Stimulated activated CD4-positive, alpha-beta T cell treated with anti-CD3 and anti-CD28 coated beads, TNF-alpha, amount 100 ng/mL, for 1 hour (primary cell): Measurements from ENCODE around the gene CPSF3.

Experiments used
- DNase-seq, 3 donors: peaks; one replicate each; pipeline ENCODE4 v3.0.0-alpha.2; 2020; ENCODE audit warnings: low read depth in 3 of 3, low spot score in 1 of 3

Gene CPSF3

DNA sequence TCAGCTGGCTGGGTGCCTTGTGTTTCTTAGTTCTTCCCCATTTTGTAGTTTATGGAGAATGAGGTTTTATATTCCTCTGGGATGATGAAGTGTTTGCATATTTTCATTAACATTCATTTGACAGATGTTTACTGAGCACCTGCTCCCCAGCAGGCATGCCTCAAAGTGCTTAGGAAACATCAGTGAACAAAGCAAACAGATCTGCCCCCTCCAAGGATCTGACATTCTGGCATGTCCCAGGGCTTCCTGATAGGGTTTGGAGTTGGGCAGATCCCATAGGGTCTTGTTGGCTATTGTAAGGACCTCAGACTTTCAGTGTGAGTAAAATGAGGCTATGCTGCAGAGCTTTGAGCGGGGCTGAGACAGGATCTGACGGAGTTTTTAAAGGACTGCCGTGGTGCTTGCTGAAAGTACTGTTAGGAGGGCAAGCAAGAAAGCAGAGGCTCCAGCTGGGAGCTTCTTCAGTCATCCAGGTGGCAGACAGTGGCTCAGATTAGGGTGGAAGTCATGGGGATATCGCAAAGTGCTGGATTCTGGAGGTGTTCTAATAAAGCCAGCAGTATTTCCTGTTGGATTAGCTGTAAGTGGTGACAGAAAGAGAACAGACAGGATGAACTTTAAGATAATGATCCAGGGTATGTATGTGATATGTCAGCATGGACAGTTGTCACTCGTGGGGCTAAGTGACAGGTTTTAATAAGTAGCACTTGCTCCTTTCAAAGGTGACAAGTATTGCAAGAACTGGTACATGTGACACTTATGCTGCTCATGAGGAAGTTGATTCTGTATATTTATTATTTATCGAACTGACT, 39.6 kb downstream of the CPSF3 start:
- DNase-seq: no peak

DNA sequence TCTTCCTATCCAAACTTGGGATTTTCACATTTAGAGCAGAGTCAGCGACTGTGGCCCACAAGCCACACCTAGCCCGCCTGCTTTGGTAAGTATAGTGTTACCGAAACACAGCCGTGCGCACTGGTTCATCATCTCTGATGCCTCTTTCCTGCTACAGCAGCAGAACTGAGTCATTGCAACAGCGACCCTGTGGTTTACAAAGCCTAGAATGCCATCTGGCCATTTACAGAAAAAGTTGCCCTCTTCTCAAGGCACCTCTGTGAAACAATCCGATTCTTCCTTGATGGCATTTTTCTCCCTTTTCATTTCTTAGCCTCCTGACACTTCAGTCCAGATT, 40.2 kb downstream of the CPSF3 start:
- DNase-seq: no peak

DNA sequence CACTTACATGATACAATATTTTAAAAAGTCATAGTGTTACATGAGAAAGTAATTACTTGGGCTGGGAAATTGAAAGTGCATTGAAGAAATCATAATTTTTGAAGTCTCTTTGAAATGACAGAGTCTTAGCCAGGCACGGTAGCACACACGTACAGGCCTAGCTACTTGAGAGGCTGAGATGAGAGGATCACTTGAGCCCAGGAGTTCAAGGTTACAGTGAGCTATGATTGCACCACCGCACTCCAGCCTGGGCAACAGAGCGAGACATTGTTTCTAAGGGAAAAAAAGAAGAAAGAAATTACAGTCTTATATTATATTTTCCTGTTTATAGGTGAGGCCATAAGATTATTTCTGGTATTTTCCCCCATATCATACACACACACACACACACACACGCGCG, 41.7 kb downstream of the CPSF3 start:
- no peak for DNase-seq

DNA sequence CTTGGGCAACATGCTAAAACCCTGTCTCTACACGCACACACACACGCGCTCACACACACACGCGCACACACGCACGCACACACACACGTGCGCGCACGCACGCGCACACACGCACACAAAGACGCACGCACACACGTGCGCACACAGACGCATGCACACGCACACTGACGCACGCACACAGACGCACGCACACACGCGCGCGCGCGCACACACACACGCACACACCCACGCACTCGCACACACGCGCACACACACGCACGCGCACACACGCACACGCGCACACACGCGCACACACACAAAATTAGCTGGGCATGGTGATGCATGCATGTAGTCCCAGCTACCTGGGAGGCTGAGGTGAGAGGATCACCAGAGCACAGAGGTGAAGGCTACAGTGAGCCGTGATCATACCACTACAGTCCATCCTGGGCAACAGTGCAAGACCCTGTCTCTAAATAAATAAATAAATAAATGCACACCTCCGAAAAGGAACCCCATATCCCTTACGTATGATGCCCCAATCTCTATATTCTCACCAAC, 42.8 kb downstream of the CPSF3 start:
- no peak for DNase-seq

DNA sequence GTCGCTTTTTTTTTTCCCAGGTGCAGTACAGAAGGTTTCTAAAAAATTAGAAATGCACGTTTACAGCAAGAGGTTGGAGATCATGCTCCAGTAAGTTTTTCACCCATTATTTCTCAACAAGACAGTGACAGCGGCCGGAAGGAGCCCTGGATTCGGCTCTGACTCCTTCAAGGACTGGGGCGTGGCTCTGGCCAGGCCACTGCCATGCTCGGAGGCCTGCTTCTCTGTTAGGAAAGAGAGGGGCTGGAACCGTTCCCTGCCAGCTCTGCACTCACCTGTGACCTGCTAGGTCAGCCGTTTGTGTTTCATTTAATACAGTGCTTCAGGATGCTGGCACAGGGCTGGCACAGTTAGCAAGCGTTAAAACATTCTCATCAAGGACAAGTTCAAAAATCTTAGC, 44.2 kb downstream of the CPSF3 start:
- DNase-seq: no peak

DNA sequence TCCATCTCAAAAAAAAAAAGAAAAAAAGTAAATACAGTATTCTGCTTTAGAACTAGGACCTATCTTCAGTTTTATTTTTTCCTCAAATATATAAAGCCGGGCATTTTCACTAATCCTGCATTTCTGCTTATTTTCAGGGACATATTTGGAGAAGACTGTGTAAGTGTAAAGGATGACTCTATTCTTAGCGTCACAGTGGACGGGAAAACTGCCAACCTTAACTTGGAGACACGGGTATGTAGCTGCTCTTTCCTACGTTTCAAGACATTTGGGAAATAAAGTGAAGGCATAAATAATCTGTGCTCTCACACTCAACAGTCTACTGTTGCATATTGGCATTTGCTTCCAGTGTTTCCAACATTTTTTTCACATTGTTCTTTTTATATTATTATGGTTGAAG, 47.8 kb downstream of the CPSF3 start:
- DNase-seq: no peak

DNA sequence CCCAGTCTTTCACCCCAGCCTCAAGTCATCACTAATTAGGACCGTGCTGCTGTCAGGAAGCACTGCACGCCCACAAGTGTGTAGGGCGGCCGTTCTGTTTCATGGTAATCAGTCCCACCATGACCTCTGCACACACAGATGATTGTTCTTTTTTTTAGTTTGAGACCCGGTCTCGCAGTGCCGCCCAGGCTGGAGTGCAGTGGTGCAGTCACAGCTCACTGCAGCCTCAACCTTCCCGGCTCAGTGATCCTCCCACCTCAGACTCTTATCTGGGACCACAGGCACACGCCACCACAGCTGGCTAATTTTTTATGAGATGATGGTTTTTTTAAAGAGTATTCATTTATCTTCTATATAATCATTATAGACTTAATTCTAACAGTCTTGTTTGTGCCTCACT, 49.1 kb downstream of the CPSF3 start:
- no peak for DNase-seq

DNA sequence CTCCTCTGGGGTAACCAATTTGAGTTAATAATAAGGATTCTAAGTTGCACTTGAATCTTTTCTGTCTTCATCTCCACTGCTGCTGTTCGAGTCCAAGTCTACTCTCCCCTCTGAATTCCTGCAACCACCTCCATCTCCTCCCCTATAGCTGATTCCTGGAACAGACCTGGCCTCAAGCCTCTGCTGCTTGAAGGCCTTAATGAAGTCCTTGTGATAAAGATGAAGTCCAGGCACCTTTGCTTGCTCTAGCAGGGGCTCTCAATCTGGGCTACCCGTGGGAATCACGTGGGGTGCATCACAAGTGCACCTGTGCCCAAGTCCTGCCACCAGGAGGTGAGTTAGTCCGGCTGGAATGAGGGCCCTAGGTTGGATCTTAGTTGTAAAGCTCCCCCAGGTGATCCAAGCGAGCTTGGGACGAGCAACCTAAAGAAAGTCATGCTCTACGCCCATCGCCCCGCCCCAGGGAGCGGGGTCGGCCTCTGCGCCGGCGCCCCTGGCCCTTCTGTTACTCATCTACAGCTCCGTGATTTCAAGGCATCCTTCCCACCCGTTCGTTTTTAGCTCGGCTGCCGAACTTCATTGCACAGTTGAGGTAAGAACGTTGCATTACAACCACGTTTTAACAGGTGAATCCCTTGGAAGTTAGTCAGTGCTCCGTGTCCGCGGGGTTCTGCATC, 50.0 kb downstream of the CPSF3 start:
- DNase-seq: no peak

DNA sequence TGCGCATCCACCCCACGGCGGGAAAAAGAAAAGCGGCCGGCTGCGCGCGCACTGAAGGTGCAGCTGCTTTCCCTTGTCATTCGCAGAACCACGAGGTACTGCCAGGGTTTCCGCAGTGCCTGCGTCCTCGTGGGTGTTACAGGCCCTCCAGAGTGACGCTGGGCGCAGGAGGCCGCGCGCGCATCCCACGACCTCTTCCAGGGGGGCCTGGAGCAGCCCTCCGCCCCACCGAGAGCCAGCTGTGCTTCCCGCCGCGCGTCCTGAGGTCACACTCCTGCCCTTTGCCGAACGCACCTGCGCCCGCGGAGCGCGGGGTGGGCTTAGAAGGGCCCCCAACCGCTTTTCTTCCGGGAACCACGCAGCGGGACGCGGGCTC, 50.5 kb downstream of the CPSF3 start:
- peak; percentile 27 to 37 (median 30) for DNase-seq

DNA sequence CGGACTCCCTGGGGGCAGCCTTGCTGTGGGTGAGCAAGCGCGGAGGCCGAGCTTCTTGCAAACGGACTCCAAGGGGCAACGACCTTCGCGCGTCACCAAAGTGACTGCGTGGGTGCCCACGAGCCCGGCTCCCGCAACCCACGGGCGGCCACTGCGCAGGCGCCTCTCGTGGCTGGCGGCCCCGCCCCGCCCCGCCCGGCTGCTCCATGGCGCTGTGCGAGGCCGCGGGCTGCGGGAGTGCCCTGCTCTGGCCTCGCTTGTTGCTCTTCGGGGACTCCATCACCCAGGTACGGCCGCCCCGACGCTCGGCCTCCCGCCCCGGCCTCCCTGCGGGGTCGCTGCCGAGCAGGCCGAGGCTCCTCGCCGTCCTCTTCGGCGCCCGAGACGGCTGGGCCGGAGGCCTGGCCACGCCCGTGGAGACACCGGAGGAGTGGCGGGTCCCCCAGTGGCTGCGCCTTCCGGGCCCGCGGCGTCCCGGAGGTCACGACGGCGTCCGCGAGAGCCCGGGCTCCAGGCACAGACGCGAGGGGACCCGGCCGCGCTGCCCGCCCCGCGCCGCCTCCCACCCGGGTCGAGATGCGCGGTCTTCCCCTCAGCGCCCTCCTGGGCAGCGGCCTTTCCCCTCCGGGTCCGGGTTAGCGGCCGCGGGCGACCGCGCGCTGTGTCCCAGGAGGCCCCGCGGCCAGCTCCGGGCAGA, 51.1 kb downstream of the CPSF3 start, which contains the start of gene IAH1:
IAH1 (plus strand) TSS at position 191 of the 697 bp plus-strand sequence; CDS start at position 207, 16 bp downstream.
- peak; percentile 44 to 63 (median 62) for DNase-seq

DNA sequence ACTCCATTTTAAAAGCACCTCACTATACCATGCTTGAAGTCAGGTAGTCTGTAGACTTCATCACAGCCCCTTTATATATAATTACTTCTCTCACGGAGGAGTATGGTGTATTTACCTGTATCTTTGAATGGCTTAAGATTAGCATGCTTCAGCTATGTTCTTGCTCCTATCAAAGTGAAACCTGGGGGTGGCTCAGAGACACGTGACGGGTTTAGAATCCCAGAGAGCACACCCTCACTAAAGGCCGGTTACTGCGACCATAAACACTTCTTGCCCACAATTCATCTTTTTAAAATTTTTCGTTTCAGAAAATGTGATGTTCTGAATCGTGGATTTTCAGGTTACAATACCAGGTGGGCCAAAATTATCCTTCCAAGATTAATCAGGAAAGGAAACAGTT, 54.5 kb downstream of the CPSF3 start:
- DNase-seq: no peak

DNA sequence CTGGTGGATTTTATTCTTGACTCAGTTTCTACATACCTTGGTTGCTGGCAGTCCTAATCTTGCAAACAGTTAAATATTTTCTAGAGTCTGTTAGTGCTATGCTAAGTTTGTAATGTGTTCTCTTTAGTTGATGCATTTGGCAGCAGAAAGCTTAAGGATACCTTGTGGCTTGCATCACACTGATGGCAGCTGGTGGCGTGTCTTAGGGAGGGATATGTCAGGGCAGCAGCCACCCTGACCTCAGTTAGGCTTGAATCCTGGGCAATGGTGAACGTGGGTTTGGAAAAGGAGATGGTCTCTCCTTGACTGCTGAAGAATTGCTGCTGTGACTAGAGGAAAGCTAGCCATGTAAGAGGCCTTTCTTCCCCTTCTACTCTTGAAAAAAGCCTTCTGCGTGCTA, 55.1 kb downstream of the CPSF3 start:
- DNase-seq: no peak

DNA sequence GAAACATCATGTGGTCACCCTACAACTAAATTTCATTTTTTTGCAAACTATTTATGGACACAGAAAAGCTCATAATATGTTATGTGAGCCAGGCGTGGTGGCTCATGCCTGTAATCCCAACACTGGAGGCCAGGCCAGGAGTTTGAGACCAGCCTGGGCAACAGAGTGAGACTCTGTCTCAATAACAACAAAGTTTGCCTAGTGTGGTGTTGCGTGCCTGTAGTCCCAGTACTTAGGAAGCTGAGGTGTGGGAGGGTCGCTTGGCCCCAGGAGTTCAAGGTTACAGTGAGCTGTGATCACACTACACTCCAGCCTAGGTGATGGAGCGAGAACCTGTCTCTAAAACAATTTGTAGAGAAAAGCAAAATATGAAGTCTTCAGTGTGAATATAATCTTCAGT, 56.7 kb downstream of the CPSF3 start:
- DNase-seq: no peak

DNA sequence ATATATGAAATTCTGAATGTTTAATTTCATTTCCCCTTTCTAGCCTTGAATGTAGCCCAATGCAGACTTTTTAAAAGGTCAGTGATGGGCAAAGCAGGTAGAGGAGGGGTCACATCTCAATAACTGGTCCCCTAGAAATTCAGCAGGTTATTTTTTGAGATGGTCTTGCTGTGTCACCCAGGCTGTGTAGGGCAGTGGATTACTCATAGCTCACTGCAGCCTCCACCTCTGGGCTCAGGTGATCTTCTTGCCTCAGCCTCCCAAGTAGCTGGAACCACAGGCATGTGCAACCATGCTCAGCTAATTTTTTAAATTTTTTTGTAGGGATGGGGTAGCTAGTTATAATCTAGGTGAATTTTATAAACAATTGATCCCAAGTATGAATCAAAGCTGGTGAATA, 59.7 kb downstream of the CPSF3 start:
- DNase-seq: no peak

DNA sequence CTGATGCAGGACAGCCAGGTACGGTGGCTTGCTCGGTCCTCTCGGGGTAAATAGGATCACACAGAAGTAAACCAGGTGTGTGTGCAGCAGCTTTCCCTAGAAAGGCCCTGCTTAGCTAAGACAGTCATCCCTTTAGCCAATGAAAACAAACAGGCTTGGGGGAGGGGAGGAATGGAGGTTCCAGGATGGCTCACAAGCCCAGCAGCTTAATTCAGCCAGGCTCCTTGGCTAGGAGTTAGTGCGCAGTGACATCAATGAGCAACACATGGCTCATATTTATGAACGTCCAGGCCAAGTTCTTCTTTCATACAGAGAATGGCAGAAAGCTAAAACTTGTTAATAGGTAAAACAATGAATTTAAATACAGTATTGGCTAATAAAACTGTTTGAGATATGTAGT, 61.1 kb downstream of the CPSF3 start:
- DNase-seq: no peak

DNA sequence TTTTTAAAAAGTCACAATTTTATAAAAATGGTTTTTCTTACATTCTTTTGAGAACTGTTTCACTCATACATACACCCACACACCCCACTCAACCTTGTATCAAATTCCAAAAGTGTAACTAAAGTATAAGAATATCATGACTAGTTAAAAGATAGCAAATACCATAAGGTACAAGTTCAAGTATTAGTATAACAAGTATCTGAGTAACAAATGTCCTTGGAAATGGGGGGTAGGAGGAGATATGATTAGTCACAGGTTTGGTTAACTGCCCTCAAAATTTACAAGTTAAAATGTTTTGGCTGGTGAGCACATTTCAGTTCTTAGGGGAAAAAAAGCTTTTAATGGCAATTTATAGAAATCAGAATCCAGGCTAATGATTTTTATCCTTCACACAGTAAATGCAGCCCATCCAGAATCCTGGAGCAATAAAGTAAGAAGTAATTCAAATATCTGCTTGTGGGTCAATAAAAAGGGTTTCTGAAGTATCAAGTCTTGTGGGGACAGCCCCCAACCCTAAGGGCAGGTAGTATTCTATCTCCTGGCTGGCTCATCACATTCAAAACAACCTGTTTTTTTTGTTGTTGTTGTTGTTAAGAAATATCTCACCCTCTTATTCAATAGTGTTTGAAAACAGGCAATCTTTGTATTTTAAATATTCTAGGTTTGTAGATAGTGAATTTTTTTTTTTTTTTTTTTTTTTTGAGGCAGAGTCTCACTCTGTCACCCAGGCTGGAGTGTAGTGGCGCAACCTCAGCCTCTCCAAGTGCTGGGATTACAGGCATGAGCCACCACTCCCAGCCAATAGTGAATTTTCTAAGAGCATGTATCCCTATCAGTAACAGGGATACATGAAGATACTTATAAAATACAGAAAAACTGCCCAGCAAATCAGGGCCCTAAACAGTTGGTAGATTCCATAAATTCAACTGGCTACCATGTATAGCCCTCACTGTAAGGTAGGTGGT, 65.4 kb downstream of the CPSF3 start:
- DNase-seq: no peak

DNA sequence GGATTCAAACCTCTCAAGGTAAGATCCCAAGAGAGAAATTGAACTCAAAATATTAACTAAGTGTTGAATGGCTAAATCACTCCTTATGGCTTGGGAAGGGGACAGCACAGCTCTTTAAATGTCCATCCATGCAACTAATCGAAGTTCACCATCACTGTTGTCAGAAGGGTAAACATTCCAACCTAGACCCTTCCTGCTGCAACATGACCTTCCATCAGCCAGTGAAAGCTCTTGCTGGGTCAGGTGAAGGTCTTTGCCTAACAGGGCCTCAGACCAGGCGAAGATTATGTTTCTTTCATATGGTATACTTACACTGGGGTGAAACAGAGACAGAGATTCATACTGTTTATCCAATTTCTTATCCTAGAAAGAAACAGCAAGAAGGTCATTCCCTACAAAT, 67.3 kb downstream of the CPSF3 start:
- no peak for DNase-seq

DNA sequence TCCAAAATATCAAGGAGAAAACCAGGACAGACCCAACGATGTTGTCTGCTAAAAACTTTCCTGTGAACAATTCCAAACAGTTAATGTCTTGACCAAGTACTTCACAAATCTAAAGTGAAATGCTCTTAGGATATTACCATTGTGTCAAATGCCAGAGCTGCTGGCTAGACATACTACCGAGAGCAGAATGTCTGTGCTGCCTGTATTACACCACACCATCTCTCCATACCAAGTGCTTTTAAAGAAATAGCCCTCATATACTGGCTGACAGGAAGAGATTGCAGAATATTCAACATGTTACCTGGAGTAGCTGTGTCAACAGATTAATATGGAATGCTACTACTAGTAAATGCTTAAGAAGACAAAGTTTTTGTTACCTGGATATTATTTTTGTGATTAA, 69.5 kb downstream of the CPSF3 start:
- no peak for DNase-seq

DNA sequence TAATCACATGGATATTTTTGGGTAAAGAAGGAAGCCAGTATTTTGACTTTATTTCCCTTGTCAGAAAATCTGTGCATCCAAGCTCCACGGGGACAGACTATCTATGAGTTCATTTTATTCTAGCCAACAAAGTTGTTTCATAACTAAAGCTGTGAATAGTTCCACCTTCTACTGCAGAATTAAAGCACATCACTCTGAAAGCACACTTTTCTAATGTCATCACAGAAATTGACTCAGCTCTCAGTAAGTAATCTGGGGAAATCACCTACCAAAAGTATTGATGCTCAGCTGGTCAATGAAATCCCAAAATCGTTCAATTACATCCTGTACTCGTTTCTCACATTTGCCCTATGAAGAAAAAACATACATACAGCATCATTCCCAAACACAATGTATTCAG, 70.0 kb downstream of the CPSF3 start:
- no peak for DNase-seq

DNA sequence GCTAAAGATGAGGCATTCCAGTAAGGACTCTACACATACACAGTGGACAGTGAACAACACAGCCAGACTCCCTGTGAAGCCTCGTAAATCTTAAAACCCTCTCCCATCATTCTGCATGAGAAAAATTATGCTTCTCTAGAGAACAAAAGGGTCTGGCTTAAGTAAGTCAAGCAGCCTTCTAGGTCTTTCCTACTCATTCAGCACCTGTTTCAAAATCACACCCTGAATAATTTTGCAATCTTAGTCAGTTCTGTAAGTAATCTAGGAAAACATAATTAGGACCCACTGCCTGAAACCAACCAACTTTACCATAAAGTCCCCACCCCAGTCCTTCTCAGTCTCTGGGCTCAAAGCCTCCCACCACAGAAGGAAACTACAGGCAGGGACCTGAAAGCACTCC, 70.6 kb downstream of the CPSF3 start:
- no peak for DNase-seq

DNA sequence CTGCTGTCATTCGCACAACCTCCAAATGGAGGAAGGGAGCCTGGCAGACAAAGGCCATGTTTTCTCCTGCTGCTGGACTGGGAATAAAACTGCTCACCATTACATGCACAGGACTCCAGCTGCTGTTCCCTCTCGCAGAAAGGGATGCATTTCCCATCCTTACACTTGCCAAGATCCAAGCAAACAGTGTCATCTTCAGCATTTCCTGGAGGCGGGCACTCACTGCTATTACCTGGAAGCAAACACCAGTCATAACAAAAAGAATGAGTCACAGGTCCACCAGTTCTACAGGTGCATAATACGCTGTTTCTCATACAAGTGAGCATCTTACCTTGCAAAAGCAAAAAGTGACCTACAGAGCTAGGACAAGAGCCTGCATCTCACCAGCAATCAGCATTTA, 73.6 kb downstream of the CPSF3 start:
- no peak for DNase-seq
